ENCODE measurements around the gene NAPA. TPM values are rescaled to one million over a fixed set of nuclear protein-coding genes. Genes with fewer than 3 reads are reported as not detected.

NAPA gene
- total RNA-seq, 4 donors from 2014 or later, result 146 to 354 (median 213) TPM

DNA sequence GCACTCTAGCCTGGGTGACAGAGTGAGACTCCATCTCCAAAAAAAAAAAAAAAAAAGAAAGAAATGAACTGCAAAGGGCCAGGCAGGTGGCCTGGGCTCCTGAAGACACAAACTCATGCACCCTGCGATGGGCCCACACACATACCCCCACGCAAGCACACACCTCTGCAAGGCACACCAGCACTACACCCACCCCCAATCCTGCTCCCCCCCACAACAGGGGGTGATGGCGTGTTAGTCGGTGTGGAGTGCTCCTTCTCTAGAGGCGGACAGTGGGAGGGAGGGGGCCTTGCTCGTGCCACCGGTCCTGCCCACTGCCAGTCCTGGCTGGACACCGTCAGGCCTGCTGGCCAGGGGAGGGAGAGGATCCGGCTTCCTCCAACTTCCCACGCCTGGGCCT lies 41.5 kb downstream of the NAPA start:
- H3K27me3 ChIP-seq, result peaks cover 11% of the 10 kb centered on the region
- 66 to 73% methylated on average over 9 to 10 of the region's 10 CpGs for WGBS, 2 donors
- H3K9me3 ChIP-seq, result no peaks in the 10 kb centered on the region
- TF ChIP-seq, protein P1, sequence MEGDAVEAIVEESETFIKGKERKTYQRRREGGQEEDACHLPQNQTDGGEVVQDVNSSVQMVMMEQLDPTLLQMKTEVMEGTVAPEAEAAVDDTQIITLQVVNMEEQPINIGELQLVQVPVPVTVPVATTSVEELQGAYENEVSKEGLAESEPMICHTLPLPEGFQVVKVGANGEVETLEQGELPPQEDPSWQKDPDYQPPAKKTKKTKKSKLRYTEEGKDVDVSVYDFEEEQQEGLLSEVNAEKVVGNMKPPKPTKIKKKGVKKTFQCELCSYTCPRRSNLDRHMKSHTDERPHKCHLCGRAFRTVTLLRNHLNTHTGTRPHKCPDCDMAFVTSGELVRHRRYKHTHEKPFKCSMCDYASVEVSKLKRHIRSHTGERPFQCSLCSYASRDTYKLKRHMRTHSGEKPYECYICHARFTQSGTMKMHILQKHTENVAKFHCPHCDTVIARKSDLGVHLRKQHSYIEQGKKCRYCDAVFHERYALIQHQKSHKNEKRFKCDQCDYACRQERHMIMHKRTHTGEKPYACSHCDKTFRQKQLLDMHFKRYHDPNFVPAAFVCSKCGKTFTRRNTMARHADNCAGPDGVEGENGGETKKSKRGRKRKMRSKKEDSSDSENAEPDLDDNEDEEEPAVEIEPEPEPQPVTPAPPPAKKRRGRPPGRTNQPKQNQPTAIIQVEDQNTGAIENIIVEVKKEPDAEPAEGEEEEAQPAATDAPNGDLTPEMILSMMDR (IDR thresholded peaks at IDR 0.05), result no peak
- no peak for TF ChIP-seq POLR2A (IDR thresholded peaks at IDR 0.05)
- H3K27ac ChIP-seq, result no peak overlapping the region
- no peaks in the 10 kb centered on the region for H3K36me3 ChIP-seq
- no peak overlapping the region for H3K4me3 ChIP-seq (replicated peaks in 1 of 3)
- DNase-seq, result no peak
- H3K4me1 ChIP-seq, result peaks cover 0 to 7% of the 10 kb centered on the region in 2 donors
- intact Hi-C loops (cut with DNase I), result no loop called here

- Histone ChIP-seq H3K36me3 (no peaks in the 10 kb centered on the region), H3K4me1 (peaks cover 0 to 7% of the 10 kb centered on the region in 2 donors), H3K27ac (no peak within 1 kb of the TSS), H3K4me3 (replicated peaks in 1 of 3) (no peak within 1 kb of the TSS), H3K27me3 (peaks cover 11% of the 10 kb centered on the region), H3K9me3 (no peaks in the 10 kb centered on the region)
- WGBS, 2 donors, result 5% methylated on average over 18 to 23 of the region's 29 CpGs
- intact Hi-C loops (cut with DNase I), result no loop called here
- DNase-seq, result peak in 1 of 2 donors; percentile 27
- TF ChIP-seq, protein P1 (IDR thresholded peaks at IDR 0.05), result no peak
- no peak for TF ChIP-seq POLR2A (IDR thresholded peaks at IDR 0.05)
These were observed 43.0 kb downstream of the NAPA start, which contains the start of gene SLC8A2 for GRCh38 chr19:47471733-47472457. TSS of gene SLC8A2 (minus strand) at chr19:47471893. CDS start at chr19:47466403, 5,490 bp downstream.

DNA sequence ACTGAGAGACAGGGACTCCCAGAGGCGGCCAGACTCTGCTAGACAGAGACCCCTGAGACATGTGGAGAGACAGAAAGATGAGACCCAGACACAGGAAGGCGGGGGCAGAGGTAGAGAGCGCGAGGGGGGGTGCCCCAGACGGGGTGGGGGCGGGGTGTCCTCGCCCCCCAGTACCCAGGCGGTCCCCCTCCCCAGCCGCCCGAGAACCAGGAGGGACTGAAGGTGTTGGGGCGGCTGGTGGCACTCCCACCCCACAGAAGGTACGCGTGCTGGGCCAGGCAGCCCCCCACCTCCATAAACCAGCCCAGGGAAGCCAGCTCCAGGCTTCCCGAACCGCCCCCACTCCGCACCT lies 43.5 kb downstream of the NAPA start:
- 2 to 4% methylated on average over 10 to 11 of the region's 16 CpGs for WGBS, 2 donors
- H3K4me3 ChIP-seq (replicated peaks in 1 of 3), result no peak overlapping the region
- H3K27ac ChIP-seq, result no peak overlapping the region

GRCh38 chr19:47470447-47471195 lies 44.2 kb downstream of the NAPA start:
- no peaks in the 10 kb centered on the region for H3K36me3 ChIP-seq
- peaks cover 11% of the 10 kb centered on the region for H3K27me3 ChIP-seq
- no peak overlapping the region for H3K27ac ChIP-seq
- H3K4me1 ChIP-seq, result peaks cover 0 to 7% of the 10 kb centered on the region in 2 donors
- DNase-seq, result no peak
- intact Hi-C loops (cut with DNase I), result no loop called here
- 25 to 26% methylated on average over 13 of the region's 13 CpGs for WGBS, 2 donors
- no peaks in the 10 kb centered on the region for H3K9me3 ChIP-seq
- H3K4me3 ChIP-seq (replicated peaks in 1 of 3), result no peak overlapping the region
- TF ChIP-seq, protein P1 (IDR thresholded peaks at IDR 0.05), result no peak
- no peak for TF ChIP-seq POLR2A (IDR thresholded peaks at IDR 0.05)

More for the DNA sequence above, 43.5 kb downstream of the NAPA start:
- Histone ChIP-seq H3K4me1 (peaks cover 0 to 7% of the 10 kb centered on the region in 2 donors), H3K27me3 (peaks cover 11% of the 10 kb centered on the region), H3K9me3 (no peaks in the 10 kb centered on the region), H3K36me3 (no peaks in the 10 kb centered on the region)
- DNase-seq, result no peak
- intact Hi-C loops (cut with DNase I), result no loop called here
- no peak for TF ChIP-seq POLR2A (IDR thresholded peaks at IDR 0.05)
- TF ChIP-seq, protein P1 (IDR thresholded peaks at IDR 0.05), result no peak

DNA sequence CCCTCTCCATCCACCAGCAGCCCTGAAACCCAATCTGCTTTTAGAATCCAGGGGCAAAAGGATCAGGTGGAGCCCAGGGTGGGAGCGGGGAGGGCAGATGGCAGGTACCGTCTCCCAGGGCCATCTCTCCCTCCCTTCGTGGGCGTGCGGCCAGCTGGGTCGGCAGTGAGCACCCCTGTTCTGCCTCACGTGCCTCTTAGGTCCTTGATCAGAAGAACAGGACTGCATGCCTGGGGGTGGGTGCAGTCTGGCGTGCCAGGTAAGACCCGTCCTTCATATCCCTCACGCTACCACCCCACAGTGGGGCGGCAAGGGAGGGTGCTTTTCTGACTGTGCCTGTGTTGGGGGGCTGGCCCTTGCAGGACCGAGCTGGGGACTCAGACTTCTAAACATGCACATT lies 45.1 kb downstream of the NAPA start:
- intact Hi-C loops (cut with DNase I), result no loop called here
- no peak for DNase-seq
- Histone ChIP-seq H3K27me3 (peaks cover 11% of the 10 kb centered on the region), H3K4me3 (replicated peaks in 1 of 3) (no peak overlapping the region), H3K9me3 (no peaks in the 10 kb centered on the region), H3K27ac (no peak overlapping the region), H3K36me3 (no peaks in the 10 kb centered on the region), H3K4me1 (peaks cover 0 to 7% of the 10 kb centered on the region in 2 donors)
- 19 to 20% methylated on average over 1 to 11 of the region's 12 CpGs for WGBS, 2 donors
- no peak for TF ChIP-seq POLR2A (IDR thresholded peaks at IDR 0.05)
- TF ChIP-seq, protein P1 (IDR thresholded peaks at IDR 0.05), result no peak

All from thyroid gland (tissue), 4 donors.